ENCODE results near the gene PPP1R17. TPM values are rescaled to one million over a fixed set of nuclear protein-coding genes. Genes with fewer than 3 reads are reported as not detected.

Gene PPP1R17
- total RNA-seq, 1 experiment from 2014 or later: not detected

DNA sequence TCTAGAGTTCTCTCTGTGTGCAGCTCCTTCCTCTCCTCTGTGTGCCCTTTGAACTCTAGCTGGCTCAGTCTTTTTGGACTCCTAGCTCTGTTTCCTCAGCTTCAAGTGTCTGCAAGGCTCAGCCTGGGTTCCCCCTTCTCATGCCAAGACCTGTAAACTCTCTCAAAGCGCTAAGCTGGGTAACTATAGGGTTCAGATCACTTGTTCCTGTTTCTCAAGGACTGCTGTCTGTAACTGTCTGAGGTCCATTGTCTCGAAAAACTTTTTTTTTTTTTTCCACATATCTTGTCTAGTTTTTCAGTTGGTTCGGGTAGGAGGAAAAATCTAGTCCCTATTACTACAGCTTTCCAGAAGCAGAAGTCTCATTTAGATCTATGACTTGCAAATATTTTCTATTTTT lies 46.6 kb upstream of the PPP1R17 start:
- intact Hi-C loops (cut with micrococcal nuclease): no loop called here
- no peaks in the 10 kb centered on the region for H3K4me1 ChIP-seq (ENCODE audit: control insufficient read depth in 1 of 2, insufficient read depth in 2 of 2, low read length in 2 of 2)
- DNase-seq (ENCODE audit: low read depth, low spot score) (no peak), ATAC-seq (no peak)
- no peaks in the 10 kb centered on the region for H3K9me2 ChIP-seq (ENCODE audit: insufficient read depth)
- no peak overlapping the region for H3K27ac ChIP-seq (ENCODE audit: low read depth, low read length)
- H3K4me2 ChIP-seq (ENCODE audit: low read length): no peak overlapping the region
- no peak overlapping the region for H2AFZ ChIP-seq (ENCODE audit: low read depth, low read length, poor library complexity, severe bottlenecking)
- H3K36me3 ChIP-seq (ENCODE audit: control insufficient read depth in 1 of 2, insufficient read depth in 2 of 2, low read length in 2 of 2): no peaks in the 10 kb centered on the region
- no peaks in the 10 kb centered on the region for H4K20me1 ChIP-seq (ENCODE audit: insufficient read depth)
- RAD21 ChIA-PET (ENCODE audit: low non-redundant PET in 1 of 2, low total read pairs in 2 of 2, uncharacterized antibody in 2 of 2, unreplicated experiment in 2 of 2): no interaction called here
- POLR2A ChIA-PET: no interaction called here
- H3K9me3 ChIP-seq (ENCODE audit: control insufficient read depth in 1 of 2, insufficient read depth in 1 of 2, low read depth in 1 of 2, low read length in 2 of 2): no peaks in the 10 kb centered on the region
- H3K9ac ChIP-seq (ENCODE audit: low read length): no peak overlapping the region
- TF ChIP-seq EGR1 (IDR thresholded peaks at IDR 0.05; ENCODE audit: low read depth): no peak
- TF ChIP-seq EZH2phosphoT487 (IDR thresholded peaks at IDR 0.05; ENCODE audit: borderline replicate concordance): no peak
- TF ChIP-seq CEBPB (IDR thresholded peaks at IDR 0.05; ENCODE audit: low read depth): no peak
- TF ChIP-seq, protein P1, sequence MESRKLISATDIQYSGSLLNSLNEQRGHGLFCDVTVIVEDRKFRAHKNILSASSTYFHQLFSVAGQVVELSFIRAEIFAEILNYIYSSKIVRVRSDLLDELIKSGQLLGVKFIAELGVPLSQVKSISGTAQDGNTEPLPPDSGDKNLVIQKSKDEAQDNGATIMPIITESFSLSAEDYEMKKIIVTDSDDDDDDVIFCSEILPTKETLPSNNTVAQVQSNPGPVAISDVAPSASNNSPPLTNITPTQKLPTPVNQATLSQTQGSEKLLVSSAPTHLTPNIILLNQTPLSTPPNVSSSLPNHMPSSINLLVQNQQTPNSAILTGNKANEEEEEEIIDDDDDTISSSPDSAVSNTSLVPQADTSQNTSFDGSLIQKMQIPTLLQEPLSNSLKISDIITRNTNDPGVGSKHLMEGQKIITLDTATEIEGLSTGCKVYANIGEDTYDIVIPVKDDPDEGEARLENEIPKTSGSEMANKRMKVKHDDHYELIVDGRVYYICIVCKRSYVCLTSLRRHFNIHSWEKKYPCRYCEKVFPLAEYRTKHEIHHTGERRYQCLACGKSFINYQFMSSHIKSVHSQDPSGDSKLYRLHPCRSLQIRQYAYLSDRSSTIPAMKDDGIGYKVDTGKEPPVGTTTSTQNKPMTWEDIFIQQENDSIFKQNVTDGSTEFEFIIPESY (IDR thresholded peaks at IDR 0.05; ENCODE audit: extremely low read depth, insufficient replicate concordance, low read length): no peak
- no peak for TF ChIP-seq TCF7L2 (IDR thresholded peaks at IDR 0.05; ENCODE audit: borderline replicate concordance, extremely low read depth, insufficient read depth, insufficient read length)
- TF ChIP-seq ZNF274 (IDR thresholded peaks at IDR 0.05; ENCODE audit: low read depth, low read length): no peak
- no peak for TF ChIP-seq JUND (IDR thresholded peaks at IDR 0.05)
- no peak for TF ChIP-seq ELF1 (IDR thresholded peaks at IDR 0.05; ENCODE audit: borderline replicate concordance, low read depth)
- TF ChIP-seq, protein P2, sequence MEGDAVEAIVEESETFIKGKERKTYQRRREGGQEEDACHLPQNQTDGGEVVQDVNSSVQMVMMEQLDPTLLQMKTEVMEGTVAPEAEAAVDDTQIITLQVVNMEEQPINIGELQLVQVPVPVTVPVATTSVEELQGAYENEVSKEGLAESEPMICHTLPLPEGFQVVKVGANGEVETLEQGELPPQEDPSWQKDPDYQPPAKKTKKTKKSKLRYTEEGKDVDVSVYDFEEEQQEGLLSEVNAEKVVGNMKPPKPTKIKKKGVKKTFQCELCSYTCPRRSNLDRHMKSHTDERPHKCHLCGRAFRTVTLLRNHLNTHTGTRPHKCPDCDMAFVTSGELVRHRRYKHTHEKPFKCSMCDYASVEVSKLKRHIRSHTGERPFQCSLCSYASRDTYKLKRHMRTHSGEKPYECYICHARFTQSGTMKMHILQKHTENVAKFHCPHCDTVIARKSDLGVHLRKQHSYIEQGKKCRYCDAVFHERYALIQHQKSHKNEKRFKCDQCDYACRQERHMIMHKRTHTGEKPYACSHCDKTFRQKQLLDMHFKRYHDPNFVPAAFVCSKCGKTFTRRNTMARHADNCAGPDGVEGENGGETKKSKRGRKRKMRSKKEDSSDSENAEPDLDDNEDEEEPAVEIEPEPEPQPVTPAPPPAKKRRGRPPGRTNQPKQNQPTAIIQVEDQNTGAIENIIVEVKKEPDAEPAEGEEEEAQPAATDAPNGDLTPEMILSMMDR (IDR thresholded peaks at IDR 0.05 in 2 of 3, conservative IDR thresholded peaks at IDR 0.05 in 1 of 3; ENCODE audit: borderline replicate concordance in 1 of 3, insufficient read depth in 1 of 3, low read depth in 2 of 3, low read length in 2 of 3): no peak
- no peak for TF ChIP-seq FOSL1 (IDR thresholded peaks at IDR 0.05; ENCODE audit: low read depth)
- TF ChIP-seq SRF (IDR thresholded peaks at IDR 0.05; ENCODE audit: low read depth): no peak
- no peak for TF ChIP-seq RAD21 (IDR thresholded peaks at IDR 0.05; ENCODE audit: low read depth)
- TF ChIP-seq, protein P3, sequence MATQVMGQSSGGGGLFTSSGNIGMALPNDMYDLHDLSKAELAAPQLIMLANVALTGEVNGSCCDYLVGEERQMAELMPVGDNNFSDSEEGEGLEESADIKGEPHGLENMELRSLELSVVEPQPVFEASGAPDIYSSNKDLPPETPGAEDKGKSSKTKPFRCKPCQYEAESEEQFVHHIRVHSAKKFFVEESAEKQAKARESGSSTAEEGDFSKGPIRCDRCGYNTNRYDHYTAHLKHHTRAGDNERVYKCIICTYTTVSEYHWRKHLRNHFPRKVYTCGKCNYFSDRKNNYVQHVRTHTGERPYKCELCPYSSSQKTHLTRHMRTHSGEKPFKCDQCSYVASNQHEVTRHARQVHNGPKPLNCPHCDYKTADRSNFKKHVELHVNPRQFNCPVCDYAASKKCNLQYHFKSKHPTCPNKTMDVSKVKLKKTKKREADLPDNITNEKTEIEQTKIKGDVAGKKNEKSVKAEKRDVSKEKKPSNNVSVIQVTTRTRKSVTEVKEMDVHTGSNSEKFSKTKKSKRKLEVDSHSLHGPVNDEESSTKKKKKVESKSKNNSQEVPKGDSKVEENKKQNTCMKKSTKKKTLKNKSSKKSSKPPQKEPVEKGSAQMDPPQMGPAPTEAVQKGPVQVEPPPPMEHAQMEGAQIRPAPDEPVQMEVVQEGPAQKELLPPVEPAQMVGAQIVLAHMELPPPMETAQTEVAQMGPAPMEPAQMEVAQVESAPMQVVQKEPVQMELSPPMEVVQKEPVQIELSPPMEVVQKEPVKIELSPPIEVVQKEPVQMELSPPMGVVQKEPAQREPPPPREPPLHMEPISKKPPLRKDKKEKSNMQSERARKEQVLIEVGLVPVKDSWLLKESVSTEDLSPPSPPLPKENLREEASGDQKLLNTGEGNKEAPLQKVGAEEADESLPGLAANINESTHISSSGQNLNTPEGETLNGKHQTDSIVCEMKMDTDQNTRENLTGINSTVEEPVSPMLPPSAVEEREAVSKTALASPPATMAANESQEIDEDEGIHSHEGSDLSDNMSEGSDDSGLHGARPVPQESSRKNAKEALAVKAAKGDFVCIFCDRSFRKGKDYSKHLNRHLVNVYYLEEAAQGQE (IDR thresholded peaks at IDR 0.05; ENCODE audit: low read depth): no peak
- no peak for TF ChIP-seq POLR2AphosphoS5 (IDR thresholded peaks at IDR 0.05; ENCODE audit: low read depth, low read length)
- TF ChIP-seq EZH2 (IDR thresholded peaks at IDR 0.05): no peak
- no peak for TF ChIP-seq YY1 (IDR thresholded peaks at IDR 0.05; ENCODE audit: extremely low read depth, insufficient replicate concordance, low read depth, low read length)
- TF ChIP-seq CBX3 (IDR thresholded peaks at IDR 0.05; ENCODE audit: low read depth): no peak
- TF ChIP-seq SIN3A (IDR thresholded peaks at IDR 0.05; ENCODE audit: low read depth): no peak
- no TSS peak for BruUV-seq (replicated peaks)
- H3K79me2 ChIP-seq (ENCODE audit: insufficient read depth, low read length): no peaks in the 10 kb centered on the region
- H3K27me3 ChIP-seq (ENCODE audit: insufficient read depth, low read length): peaks cover 21% of the 10 kb centered on the region; the same call in 1 of the 2 replicates
- no peak overlapping the region for H3K4me3 ChIP-seq (replicated peaks in 1 of 2; ENCODE audit: low read depth in 1 of 2, low read length in 2 of 2)
- CTCF ChIA-PET: no interaction called here

Measured in HCT116 (cell line).